ENCODE measurements around the gene TBC1D21. TPM values are rescaled to one million over a fixed set of nuclear protein-coding genes. Genes with fewer than 3 reads are reported as not detected.

TBC1D21 gene
- polyA plus RNA-seq, 3 donors from 2014 or later = not detected

DNA sequence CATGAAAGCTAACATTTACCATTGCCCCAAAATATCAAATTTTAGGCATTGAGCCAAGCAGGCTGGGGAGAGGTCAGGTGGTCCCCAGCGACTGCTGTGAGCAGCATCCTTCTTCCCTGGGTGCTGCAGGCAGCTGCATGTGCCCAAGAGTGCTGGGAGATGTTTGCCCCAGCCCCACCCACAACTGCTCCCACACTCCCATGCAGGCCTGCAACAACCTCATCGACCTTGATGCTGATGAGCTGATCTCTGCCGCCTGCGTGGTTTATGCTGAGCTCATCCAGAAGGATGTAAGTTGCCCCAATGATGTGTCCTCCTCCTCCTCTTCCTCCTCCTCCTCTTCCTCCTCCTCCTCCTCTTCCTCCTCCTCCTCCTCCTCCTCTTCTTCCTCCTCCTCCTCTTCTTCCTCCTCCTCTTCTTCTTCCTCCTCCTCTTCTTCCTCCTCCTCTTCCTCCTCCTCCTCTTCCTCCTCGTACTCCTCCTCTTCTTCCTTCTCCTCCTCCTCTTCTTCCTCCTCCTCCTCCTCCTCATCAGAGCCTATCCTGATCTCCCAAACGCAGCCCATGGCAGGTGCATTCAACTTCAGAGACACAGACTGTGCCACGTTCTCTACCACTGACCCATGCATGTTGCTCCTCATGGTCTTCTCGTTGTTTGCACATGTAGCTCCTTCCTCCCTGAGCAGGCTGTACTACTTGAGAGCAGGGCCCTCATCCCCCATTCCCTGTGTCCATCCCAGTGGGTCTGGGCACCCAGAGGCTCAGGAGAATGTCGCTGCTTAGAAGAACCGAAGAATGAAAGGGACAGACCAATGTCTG is 15.1 kb downstream of the TBC1D21 start:
- DNase-seq = no peak
- Mint-ChIP-seq H3K4me1 (no peaks in the 10 kb centered on the region), H3K27ac (peak overlapping the region in 1 of 6 donors; percentile 74), H3K9me3 (no peaks in the 10 kb centered on the region), H3K27me3 (ENCODE audit: low read depth in 3 of 3) (peaks cover 0 to 16% (median 2%) of the 10 kb centered on the region in 3 donors), H3K4me3 (no peak overlapping the region), H3K36me3 (no peaks in the 10 kb centered on the region)

- no peaks in the 10 kb centered on the region for H3K9me3 Mint-ChIP-seq
- H3K27me3 Mint-ChIP-seq (ENCODE audit: low read depth in 3 of 3) = peaks cover 0 to 15% (median 2%) of the 10 kb centered on the region in 3 donors
- no peaks in the 10 kb centered on the region for H3K4me1 Mint-ChIP-seq
- no peak overlapping the region for H3K27ac Mint-ChIP-seq
- DNase-seq = no peak
- no peaks in the 10 kb centered on the region for H3K36me3 Mint-ChIP-seq
- H3K4me3 Mint-ChIP-seq = no peak overlapping the region
These were observed 15.8 kb downstream of the TBC1D21 start for GRCh38 chr15:73889053-73889761.

DNA sequence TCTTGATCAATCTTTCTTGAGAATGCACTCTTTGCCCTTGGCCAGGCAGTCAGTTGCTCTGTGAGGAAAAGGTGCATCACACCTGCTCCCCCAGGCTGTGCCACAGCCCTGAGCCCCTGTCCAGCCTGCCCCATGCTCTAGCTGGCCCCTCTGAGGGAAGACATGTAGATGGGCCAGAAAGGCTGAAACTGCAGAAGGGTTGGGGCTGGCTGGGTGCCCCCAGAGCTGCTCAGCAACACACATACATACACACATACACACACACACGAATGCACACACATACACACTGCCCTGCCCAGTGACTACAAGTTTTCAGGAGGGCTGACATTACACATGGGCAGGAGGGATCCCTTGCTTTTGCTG is 16.4 kb downstream of the TBC1D21 start:
- H3K4me3 Mint-ChIP-seq = no peak overlapping the region
- H3K27me3 Mint-ChIP-seq (ENCODE audit: low read depth in 3 of 3) = peaks cover 0 to 15% (median 2%) of the 10 kb centered on the region in 3 donors
- no peak for DNase-seq
- no peaks in the 10 kb centered on the region for H3K4me1 Mint-ChIP-seq
- no peaks in the 10 kb centered on the region for H3K36me3 Mint-ChIP-seq
- no peak overlapping the region for H3K27ac Mint-ChIP-seq
- H3K9me3 Mint-ChIP-seq = no peaks in the 10 kb centered on the region

GRCh38 chr15:73891328-73892315 is 18.3 kb downstream of the TBC1D21 start:
- Mint-ChIP-seq H3K9me3 (no peaks in the 10 kb centered on the region), H3K4me3 (no peak overlapping the region), H3K4me1 (no peaks in the 10 kb centered on the region), H3K36me3 (no peaks in the 10 kb centered on the region), H3K27ac (no peak overlapping the region), H3K27me3 (ENCODE audit: low read depth in 3 of 3) (peaks cover 0 to 11% (median 2%) of the 10 kb centered on the region in 3 donors)
- DNase-seq = no peak

GRCh38 chr15:73892446-73893226 is 19.3 kb downstream of the TBC1D21 start:
- Mint-ChIP-seq H3K9me3 (no peaks in the 10 kb centered on the region), H3K4me3 (no peak overlapping the region), H3K36me3 (no peaks in the 10 kb centered on the region), H3K27me3 (ENCODE audit: low read depth in 3 of 3) (peaks cover 0 to 11% (median 2%) of the 10 kb centered on the region in 3 donors), H3K4me1 (no peaks in the 10 kb centered on the region), H3K27ac (no peak overlapping the region)
- no peak for DNase-seq

- Mint-ChIP-seq H3K27me3 (ENCODE audit: low read depth in 3 of 3) (peaks cover 0 to 6% (median 2%) of the 10 kb centered on the region in 3 donors), H3K9me3 (no peaks in the 10 kb centered on the region), H3K36me3 (no peaks in the 10 kb centered on the region), H3K27ac (no peak overlapping the region), H3K4me3 (no peak overlapping the region), H3K4me1 (no peaks in the 10 kb centered on the region)
- DNase-seq = no peak
These were observed 20.9 kb downstream of the TBC1D21 start for GRCh38 chr15:73894133-73894814.

DNA sequence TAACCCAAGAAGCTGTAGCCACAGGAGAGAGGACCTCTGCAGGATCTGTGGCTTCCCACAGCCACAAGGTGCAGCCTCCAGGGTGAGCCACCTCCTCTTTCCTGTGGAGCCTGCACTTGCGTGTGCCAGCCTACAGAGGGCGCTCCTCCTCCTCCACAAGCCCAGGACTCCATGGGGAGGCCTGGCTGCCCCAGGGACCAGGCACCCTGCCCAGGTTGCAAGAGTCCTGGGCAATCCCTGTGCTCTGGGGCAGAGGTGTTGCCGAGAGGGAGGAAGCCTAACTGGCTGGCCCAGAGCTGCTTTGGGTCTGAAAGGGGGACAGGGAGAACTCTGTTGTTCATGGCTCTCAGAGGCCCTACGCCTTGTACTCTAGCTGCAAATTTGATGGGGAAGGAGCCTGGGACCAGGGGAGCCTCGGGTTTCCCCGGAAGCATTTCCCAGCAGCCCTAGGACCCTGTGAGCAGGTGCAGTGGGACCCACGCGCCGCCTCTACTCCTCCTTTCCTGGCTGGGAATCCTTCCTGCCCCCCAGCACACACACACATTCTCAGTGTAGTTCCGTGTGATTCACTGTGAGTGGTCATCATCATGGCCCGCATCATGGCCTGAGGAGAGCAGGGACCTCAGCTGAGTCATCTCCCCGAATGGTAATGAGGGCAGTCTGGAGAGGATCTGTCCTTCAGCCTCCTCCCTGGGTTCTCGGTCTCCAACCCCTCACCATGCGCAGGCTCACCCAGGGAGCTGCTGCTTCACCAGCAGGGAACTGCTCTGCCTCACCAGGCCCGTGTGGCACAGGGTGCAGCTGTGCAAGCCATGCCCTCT is 24.3 kb downstream of the TBC1D21 start:
- Mint-ChIP-seq H3K9me3 (no peaks in the 10 kb centered on the region), H3K27me3 (ENCODE audit: low read depth in 3 of 3) (peaks cover 0 to 2% (median 0%) of the 10 kb centered on the region in 3 donors), H3K4me1 (no peaks in the 10 kb centered on the region), H3K4me3 (no peak overlapping the region), H3K36me3 (no peaks in the 10 kb centered on the region), H3K27ac (no peak overlapping the region)
- peak; percentile 19 to 61 (median 20) for DNase-seq

DNA sequence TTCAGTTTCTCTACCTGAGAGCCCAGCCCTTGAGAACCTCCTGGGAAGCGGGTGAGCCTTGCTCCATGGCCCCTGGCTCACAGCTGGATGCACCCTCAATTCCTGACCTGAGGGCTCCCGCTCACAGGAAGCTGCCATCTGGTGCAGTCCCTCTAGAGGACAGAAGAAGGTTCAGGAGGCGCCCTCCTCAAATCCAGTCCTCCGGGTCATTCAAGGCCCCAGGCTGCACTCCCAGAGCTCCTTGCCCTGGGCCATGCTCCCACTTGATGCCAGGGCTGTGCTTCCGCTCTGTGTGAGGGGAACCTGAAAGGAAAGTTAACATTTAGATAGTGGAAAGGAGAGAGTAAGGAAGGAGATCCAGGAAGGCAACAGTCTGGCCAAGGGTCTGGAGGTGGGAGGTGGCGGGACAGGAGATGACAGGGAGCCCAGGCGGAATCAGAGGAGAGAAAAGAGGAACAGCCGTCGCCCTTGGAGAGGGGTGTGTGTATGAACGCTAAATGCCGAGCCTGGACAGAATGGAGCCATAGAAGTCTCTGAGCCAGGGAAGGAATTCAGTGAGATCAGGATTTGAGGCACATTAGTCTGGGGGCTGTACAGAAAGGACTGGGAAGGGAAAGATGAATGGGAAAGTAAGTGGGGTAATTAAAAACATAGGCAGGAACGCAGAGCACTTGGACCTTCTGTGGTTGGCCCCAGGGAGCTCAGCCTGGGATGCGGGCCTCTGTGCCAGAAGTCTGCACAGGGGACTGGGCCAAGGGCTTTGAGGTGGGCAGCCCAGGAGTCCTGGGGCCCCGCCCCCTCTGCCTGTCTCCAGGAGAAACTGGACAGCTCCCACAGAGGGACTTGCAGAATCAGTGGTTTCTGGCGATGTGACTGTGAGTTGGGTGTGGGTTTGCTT is 26.1 kb downstream of the TBC1D21 start:
- Mint-ChIP-seq H3K4me1 (no peaks in the 10 kb centered on the region), H3K27me3 (ENCODE audit: low read depth in 3 of 3) (peaks cover 0 to 2% (median 0%) of the 10 kb centered on the region in 3 donors), H3K27ac (no peak overlapping the region), H3K36me3 (no peaks in the 10 kb centered on the region), H3K4me3 (no peak overlapping the region), H3K9me3 (no peaks in the 10 kb centered on the region)
- no peak for DNase-seq

GRCh38 chr15:73900095-73900712 is 26.8 kb downstream of the TBC1D21 start:
- H3K27ac Mint-ChIP-seq = no peak overlapping the region
- peaks cover 0 to 3% (median 0%) of the 10 kb centered on the region in 3 donors for H3K36me3 Mint-ChIP-seq
- H3K4me3 Mint-ChIP-seq = no peak overlapping the region
- H3K9me3 Mint-ChIP-seq = no peaks in the 10 kb centered on the region
- H3K27me3 Mint-ChIP-seq (ENCODE audit: low read depth in 3 of 3) = peaks cover 0 to 2% (median under 1%) of the 10 kb centered on the region in 3 donors
- no peak for DNase-seq
- no peaks in the 10 kb centered on the region for H3K4me1 Mint-ChIP-seq

GRCh38 chr15:73901126-73901810 is 27.9 kb downstream of the TBC1D21 start:
- Mint-ChIP-seq H3K4me1 (no peaks in the 10 kb centered on the region), H3K36me3 (peaks cover 0 to 3% (median 0%) of the 10 kb centered on the region in 3 donors), H3K4me3 (no peak overlapping the region), H3K27me3 (ENCODE audit: low read depth in 3 of 3) (peaks cover 0 to 2% (median 2%) of the 10 kb centered on the region in 3 donors), H3K27ac (no peak overlapping the region), H3K9me3 (peaks cover 0 to under 1% (median 0%) of the 10 kb centered on the region in 6 donors)
- DNase-seq = no peak

Data from immature natural killer cell (primary cell).